HL-60 (cell line): ENCODE measurements around the gene DKKL1.

Experiments used
- CTCF ChIP-seq: IDR thresholded peaks from one replicate; pipeline ENCODE4 v1.5.1; 2011; ENCODE audit warnings: low read length, control low read depth, inconsistent platforms; ENCODE audit not compliant: insufficient read depth
- POLR2AphosphoS5 ChIP-seq: IDR thresholded peaks from 2 replicates; pipeline ENCODE4 v1.6.1; 2012; ENCODE audit warnings: low read depth

DNA sequence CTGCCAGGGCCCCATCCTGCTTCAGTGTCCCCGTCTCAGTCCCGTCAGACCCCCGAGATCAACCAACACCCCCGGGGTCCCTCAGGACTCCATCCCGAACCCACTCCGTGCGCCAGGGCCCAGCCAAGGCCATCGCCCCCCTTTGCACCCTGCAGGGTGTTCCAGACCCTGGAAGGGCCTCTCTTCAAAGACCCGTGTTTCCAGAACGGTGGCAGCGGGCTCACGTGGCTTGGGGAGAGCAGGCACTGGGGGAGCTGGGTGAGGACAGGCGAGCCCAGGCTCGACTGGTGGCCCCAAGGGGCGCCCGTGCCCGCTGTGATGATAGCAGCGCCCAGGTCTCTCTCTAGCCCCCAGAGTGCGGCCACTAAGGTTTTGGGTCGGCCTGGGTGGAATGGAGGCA, 25.7 kb downstream of the DKKL1 start:
- TF ChIP-seq POLR2AphosphoS5 (no peak), CTCF (no peak)
